ENCODE results near the gene AKAP12.
A peak's percentile ranks its signal among the peaks of the same experiment; 100 is the strongest.

Gene AKAP12

DNA sequence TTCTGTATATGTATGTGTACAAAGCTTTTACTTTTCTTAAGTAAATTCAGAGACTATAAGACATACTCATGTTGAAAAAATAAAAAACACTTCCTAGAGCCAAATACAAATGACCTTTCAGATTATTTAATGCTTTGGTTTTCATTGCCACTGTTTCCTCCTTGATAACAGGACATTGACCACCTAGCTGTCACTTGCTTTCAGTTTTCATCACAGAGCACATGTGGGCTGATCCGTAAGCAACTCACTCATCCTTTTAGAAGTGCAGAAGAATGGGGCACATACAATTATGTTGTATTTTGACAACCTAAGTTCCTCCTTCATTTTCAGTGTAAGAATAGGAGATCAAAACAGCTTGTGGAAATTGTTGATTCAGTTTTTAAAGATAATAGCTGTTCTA lies 145.4 kb downstream of the AKAP12 start:
- DNase-seq, result no peak

DNA sequence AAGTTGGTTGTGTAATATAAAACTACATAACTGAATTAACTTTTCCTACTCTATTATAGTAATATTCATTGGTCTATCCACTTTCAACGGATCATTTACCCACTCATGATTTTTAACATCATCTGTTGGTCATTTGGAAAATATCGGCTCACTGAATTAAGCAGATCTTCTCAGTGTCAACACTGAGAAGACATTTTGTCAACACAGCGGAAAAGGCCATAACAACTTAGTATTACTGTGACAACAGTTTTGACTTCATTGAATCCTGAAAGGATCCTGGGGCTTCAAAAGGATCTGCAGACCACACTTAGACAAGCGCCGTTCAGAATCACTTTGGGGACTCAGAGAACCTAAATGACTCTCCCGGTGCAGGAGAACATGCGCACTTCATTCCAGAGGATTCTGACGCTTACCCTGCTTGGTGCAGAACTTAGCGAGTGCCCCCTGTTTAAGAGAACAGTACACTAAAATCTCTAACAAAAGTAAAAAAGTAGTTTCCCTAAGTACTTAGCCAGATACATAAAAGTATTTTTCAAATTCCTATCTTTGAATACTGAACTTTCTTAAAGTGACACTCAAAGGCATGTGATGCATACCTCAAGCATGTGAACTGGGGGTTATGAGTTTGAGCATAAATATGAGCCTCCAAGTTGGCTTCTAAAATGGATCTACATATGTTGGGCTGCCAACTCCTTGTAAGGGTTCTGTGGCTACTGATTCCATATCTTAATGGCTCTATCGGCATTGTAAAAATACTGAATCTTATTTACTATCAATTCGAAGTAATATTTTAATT lies 147.6 kb downstream of the AKAP12 start:
- no peak for DNase-seq

GRCh38 chr6:151388236-151388635 lies 148.5 kb downstream of the AKAP12 start:
- no peak for DNase-seq

DNA sequence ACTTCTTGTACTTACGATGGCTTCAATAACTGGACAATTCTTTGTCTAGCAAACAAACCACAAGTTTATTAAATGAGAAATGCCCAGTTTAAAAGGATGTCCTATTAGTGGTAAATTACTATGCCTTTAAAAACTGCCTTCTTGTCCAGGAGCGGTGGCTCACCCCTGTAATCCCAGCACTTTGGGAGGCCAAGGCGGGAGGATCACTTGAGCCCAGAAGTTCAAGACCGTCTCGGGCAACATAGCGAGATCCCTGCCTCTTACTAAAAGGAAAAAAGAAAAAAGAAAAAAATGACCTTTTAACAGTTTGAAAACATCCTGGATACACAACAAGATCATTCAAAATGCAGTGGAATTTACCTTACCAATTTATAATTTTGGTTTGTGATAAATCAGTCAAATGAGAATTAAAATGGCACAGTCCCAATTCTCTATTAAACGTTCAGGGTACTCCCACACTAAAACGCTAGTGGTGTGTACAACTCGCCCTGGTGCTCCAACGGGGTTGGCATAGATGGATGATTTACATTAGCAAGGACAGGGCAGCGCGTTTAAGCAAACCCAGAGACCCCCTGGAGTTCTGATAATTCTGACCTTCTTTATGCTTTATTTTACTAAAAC lies 149.3 kb downstream of the AKAP12 start:
- DNase-seq, result no peak

- DNase-seq, result peak; percentile 43
Measured at GRCh38 chr6:151389618-151390275, 150.0 kb downstream of the AKAP12 start.

- peak; percentile 98 for DNase-seq
Measured at GRCh38 chr6:151390276-151390850, 150.6 kb downstream of the AKAP12 start.

- no peak for DNase-seq
Measured at GRCh38 chr6:151390851-151391470, 151.2 kb downstream of the AKAP12 start.

GRCh38 chr6:151391471-151392413 lies 152.0 kb downstream of the AKAP12 start, which contains the start of gene ZBTB2:
TSS of gene ZBTB2 (minus strand) at chr6:151391559. CDS start at chr6:151373637, 17,922 bp downstream.
- peak; percentile 32 for DNase-seq

DNA sequence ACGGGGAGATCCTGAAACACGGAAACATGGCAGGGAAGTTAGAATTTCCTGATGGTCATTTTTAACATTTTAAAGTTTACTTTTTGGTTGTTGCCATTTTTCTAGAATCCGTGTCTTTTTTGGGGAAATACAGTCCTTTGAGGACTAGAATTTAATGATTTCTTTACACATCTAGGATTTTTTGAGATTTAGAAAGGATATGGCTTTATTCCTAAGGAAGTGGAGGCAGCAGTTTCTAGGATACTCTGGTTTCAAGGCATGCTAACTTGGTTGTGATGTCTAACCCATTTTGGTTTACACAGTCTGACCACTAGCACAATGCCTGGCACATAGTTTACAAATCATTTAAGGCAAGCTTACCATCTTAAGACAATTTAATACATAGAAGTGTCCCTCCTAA lies 152.7 kb downstream of the AKAP12 start:
- DNase-seq, result no peak

DNA sequence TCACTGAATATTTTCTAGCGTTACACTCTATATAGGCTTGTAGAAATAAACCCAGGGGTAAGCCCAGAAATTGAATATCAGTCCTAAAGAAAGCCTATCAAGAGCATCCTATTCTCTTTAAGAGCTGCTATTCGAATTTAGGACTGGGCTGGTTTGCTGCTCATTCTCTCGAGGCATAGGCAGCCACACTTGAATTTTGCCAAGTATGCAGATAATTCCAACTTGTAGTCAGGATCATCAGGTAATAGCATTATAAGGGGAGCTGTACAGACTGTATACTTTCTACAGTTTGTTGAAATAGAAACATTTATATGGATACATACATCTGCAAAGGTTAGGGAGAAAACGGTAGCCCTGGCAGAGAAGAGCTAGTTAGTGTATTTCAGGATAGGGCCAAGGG lies 153.6 kb downstream of the AKAP12 start:
- no peak for DNase-seq

DNA sequence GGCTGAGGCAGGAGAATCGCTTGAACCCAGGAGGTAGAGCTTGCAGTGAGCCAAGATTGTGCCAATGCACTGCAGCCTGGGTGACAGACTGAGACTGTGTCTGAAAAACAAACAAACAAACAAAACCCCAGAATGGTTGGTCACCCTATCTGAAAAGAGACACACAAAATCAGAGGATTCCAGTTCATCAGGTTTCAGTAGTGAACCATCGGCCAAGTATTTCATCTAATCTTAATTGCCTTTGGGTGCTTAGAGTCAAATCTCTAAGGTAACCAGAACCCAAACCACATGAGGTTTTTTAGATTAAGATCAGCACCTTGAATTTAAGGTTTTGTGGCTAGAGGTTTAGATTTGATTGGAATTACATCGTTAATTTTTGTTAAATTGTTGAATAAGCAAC lies 159.9 kb downstream of the AKAP12 start:
- DNase-seq, result no peak

DNA sequence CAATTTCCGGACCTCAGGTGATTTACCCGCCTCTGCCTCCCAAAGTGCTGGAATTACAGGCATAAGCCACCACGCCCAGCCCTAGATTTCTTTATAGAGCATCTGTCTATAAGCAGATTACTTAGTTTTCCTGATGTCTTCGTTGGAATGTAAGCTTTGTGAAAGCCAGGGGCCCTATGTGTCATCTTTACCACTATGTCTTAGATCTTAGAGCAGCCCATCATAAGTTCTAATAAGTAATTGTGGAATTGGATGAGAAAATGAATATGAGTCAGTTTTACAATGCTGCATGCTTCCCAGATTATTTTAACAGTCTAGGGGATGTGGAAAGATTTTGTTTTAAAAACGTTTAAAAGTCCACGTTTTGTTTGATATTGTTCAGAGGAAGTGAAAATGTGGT lies 160.7 kb downstream of the AKAP12 start:
- DNase-seq, result no peak

DNA sequence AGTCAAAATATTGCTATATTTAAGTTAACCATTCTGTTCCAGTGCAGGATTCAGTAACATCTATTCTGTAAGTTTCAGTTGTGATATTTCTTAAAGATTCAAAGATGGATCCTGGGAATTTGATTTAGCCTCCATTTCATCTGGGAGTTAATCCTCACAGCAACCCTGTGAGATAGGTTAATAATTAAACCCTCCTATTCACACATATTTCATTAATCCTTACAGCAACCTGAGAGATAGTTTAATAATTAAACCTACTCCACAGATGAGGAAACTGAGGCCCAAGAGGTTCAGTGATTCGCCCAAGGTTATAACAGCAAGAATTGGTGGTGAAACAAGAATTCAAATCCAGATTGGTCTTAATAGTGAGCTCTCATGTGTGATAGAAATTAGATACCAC lies 162.5 kb downstream of the AKAP12 start:
- DNase-seq, result no peak

DNA sequence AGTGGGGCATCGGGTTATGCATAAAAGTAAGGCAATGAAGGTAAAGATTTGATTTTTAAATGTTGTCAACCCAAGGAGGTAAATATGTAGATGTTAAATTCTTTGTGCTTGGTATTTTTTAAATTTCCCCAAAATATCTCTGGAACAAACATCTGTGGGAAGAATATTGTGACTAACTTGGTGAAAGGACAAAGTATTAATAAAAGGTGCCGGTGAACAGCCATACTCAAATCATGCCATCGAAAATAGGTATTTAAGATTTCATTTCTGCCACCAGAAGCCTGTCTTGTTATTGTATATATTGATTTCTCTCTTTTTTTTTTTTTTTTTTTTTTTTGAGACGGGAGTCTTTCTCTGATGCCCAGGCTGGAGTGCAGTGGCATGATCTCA lies 164.1 kb downstream of the AKAP12 start:
- no peak for DNase-seq

Data from DMS153 (cell line).